ENCODE measurements around the gene HRH3.

The HRH3 gene

GRCh38 chr20:62215020-62215990 is 4.8 kb downstream of the HRH3 start:
- no peak for DNase-seq

DNA sequence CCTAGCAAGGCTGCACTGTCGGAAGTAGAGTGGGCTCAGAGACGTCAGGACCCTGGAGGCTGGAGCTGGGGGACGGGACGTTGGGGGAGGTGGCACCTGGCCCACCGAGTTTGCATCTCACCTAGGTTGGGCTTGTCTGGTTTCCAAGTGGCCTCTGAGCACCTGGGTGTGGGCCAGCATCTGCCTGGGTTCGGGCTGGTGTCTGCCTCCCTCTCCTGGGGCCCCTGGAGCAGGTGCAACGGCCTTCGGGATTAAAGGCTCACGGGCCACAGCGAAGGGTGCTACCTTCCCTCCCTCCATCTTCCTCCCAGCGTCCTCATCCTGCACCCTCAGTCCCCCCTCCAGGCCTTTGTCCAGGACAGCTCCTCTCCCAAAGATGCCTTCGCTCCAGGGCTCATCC is 6.0 kb downstream of the HRH3 start:
- no peak for DNase-seq

- DNase-seq = no peak
Measured at GRCh38 chr20:62212299-62212698, 7.8 kb downstream of the HRH3 start.

GRCh38 chr20:62211769-62212288 is 8.2 kb downstream of the HRH3 start:
- no peak for DNase-seq

DNA sequence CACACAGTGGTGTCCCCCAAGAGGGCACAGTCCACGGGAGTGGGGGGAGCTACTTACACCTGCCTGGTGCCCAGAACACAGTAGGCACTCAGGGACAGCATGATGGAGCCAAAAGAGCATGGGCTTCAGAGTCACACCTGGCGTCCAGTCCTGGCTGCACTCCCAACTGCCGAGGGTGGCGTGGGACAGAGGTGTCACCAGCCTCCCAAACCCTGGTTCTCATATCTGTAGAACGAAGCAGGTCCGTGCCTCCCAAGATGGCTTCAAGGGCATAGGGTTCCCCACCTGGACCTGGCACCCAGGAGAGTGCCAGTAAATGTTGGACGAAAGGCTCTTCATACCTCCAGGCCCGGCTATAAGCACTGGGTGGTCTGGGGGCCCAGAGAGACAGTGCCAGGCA is 8.9 kb downstream of the HRH3 start:
- no peak for DNase-seq

GRCh38 chr20:62210496-62210855 is 9.6 kb downstream of the HRH3 start:
- no peak for DNase-seq

- no peak for DNase-seq
Measured at GRCh38 chr20:62209850-62210495, 10.1 kb downstream of the HRH3 start.

DNA sequence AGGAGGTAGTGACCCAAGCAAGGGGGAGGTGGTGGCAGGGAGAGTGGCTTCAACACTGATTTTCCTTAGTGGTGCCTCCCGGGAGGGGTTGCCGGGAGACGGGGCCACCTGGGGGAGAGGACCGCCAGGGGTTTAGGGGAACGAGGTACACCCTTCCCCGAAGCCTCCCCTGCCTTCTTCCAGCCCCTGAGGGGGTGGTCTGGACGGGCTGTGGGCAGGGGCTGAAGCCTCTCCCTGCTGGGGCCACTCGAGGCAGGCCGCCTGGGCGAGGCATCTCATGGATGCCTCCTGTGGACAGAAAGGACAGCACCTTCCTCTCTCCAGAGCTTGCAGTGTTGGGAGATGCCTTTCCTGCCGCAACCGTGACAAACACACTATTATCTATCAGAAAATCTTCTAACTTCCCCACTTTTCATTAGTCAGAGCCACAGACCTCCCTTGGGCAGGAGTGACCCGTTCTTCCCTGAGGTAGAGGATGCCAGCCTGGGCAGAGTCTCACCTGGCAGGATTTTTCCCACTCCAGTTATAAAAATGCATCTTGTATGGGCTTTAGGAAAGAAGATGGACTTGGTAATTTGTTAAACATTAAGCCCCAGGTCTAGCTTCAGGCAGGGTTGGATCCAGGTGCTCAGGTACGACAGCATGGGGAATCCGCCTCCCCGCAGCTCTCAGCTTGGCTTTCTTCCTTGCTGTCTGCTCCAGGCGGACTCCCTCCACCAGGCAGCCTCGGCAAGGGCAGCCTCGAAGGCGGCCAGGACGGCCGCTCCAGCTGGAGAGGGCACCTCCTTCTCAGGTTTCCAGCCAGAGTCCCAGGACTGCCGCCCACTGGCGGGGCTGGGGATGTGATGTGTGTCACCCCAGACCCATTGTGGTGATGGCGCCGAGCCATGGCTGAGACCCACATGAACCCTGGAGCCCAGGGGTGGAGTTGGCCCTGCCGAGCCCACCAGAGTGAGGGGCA is 11.0 kb downstream of the HRH3 start:
- DNase-seq = no peak

DNA sequence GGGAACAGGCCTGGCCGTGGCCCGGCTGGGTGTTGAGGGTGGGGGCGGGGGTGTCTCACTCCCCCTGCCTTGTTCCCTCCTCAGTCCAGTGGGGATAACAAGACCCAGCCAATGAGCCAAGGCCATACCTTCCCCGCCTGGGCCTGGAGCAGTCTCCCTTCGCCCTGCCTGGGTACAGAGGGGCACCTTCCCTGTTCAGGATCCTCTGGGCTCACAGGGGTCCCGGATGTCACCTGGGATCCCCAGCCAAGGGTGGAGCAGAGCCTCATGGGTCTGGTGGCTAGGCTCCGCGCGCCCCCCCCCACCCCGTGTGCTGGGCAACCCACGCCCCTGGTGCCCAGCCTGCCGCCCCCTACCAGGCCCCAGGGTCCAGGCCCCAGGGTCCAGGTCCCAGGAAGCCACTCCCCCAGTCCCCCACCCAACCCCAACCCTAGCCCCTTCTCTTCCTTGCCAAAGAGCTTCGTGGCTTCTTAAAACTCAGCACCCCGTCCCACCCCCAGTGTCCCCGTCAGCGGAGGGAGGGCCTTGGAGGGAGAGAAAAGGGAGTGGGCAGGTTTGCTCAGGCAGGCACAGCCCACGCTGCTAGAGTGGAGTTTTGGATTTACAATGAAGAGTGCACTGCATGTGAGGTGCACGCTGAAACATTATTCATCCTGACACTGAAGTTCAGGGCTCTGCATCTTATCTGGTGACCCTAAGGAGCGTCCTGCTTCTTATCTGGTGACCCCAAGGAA is 11.8 kb downstream of the HRH3 start:
- DNase-seq = no peak

DNA sequence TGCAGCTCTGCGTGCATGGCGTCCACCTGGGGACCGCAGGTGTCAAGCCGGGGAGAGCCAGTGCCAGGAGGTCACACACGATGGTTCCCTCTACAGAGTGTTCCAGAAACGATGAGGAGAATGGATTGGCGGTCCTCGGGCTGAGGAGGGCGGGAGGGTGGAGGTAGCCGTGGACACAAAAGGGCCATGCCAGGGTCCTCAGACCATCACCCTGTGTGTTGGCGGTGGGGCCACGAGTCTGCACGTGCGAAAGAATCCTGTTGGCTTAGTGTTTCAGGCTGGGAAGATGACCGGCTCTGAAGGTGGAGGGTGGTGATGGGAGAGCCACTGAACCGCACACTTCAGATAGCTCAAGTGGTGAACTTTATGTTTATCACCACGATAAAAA is 13.7 kb downstream of the HRH3 start:
- no peak for DNase-seq

DNA sequence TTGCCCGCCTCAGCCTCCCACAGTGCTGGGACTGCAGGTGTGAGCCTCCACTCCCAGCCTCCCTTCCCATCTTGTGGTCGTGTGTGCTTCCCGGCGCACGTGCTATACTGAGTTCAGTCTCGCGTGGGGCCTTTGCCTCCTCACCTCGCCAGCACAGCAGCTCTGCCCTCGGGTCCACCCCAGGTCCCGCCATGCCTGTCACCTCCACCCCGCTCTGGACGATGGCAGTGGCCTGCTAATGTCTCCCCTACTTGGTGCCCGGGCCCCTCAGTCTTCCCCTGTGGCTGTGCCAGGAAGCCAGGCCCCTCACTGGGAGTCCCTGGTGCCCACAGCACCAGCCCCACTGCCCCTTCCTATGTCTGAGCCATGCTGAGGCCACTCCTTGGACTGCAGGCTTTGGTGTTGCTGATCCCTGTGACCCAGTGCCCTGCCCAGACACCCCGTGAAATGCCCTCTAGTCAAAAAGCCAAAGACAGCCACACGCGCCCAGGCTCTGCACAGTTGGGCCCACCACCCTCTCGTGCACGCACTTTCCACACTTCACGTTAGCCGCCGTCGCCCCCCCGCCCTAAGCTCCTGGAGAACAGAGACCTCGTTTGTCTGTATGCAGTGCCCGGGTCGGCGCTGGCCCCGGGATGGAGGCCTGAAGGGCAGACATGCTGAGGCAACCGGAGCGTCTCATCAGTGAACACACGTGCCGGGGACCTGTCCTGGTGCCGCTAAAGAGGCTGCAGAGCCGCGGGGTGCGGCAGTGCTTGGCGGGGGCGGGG is 14.3 kb downstream of the HRH3 start:
- no peak for DNase-seq

DNA sequence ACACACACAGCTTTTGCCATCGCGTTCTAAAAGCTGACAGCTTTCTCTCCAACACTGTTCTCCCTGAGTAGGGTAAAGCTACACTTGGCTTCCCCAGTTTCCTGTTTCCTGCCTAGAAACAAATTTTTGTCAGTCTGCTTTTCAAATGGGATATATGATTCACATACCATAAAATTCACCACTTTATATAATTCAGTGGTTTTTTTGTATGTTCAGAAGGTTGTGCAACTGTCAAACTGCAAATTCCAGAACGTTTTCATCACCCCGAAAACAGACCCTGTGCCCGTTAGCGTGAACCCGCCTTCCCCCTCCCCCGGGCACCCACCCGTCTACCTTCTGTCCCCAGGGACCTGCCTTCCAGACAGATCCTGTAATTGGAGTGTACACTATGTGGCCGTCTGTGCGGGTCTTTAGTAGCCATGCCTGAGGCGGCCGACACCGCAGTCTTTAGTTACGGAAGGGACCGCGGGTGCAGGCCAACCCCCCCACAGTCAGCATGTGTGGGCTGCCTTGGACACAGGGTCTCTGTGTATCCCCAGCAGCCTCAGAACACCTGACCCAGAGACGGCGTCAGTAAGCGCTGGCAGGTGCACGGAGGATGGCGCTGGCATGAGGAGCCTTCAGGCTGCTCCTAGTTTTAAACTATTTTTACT is 16.6 kb downstream of the HRH3 start:
- no peak for DNase-seq

DNA sequence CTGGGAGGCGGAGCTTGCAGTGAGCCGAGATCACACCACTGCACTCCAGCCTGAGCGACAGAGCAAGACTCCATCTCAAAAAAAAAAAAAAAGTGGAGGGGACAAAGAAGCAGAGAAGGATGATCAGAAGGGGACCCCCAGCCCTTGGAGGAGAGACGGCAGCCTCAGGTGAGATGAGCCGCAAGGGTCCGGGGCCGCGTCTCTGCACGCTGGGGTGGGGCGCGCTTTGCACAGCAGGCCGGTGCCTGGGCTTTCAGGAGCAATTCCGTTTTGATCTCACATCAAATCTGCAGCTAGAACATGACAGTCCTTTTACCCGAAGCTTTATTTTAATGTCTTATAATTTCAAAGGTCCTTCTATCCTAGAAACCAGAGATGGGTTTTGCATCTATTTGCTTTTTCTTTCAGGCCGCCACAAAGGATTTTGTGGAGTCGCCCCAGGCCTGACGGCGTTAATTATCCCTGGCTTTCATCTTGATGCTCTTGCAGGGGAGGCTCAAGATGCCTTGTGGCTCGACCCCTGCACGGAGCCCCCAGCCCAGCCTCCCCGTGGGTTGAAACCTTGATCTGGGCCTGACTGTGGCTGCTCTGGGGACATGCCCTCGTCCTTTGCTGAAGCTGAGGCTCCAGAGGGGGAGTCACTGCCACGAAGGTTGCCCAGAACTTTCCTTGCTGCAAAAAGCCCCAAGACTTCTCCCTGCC is 17.3 kb downstream of the HRH3 start:
- no peak for DNase-seq

DNA sequence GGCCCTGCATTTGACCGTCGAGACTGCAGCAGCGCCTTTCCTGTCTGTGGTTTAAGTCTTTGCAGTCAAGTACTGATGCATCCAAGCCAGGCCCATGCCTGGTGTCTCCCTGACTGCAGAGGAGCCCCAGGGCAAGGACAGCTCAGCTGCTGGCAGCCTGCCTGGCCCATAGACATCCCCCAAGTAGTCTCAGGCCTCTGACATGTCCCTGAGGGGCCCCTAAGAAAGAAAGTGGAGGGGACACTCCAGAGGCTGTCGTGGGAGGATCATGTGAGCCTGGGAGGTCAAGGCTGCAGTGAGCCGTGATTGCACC is 18.0 kb downstream of the HRH3 start:
- no peak for DNase-seq

DNA sequence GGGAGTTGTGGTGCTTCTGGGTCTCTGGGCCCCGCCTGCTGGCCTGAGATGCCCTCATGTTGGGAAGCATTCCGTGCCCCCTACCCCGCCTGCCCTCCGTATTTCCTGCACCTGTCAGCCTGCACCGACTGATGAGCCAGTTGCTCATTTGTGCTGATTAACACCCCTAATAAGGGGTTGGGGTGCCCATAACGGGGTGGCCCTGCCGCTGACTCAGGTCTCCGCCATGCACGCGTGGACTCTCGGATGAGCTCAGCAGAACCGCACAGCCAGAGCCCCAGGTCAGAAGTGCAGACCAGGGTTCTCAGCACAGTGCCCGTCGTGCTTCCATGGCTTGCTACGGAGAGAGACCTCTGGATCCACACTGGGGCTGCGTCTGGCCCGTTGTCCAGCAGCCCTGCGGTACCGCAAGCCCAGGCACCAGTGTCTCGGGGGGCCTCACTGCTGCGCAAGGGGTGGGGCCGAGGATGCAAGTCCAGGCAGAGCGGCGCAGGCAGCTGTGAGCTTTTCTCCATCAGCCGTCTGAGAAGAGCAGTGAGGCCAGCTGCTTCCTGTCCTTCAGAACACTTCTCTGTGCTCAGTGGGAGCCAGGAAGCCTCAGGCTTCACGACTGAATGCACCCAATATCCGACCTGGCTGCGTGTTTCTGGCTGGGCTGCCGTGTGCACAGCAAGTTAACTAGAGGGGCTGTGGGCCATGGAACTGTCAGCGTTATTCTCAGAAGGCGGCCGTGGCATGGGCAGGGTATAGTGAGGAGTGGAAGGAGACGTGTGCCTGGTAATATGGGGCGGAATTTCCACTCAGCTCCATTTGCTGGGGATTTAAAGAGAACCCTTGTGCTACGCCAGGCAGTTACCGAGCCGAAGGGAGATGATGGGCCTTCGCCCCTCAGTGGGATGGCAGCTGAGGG is 18.6 kb downstream of the HRH3 start:
- DNase-seq = no peak

GRCh38 chr20:62200491-62201172 is 19.4 kb downstream of the HRH3 start:
- DNase-seq = no peak

DNA sequence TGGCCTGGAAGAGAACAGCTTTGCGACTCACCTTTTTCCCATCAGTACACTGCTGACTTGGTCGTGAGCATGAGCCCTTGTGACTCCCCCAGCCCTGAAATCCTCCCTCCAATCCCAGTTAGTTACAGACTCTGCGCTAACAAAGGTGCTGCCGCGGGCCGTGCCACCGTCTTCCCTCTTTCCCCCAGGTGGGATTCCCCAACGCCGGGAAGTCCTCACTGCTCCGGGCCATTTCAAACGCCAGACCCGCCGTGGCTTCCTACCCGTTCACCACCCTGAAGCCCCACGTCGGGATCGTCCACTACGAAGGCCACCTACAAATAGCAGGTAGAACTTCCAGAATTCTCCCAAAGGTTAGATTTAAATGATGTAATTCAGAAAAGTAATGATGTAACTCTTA is 21.1 kb downstream of the HRH3 start:
- DNase-seq = no peak

DNA sequence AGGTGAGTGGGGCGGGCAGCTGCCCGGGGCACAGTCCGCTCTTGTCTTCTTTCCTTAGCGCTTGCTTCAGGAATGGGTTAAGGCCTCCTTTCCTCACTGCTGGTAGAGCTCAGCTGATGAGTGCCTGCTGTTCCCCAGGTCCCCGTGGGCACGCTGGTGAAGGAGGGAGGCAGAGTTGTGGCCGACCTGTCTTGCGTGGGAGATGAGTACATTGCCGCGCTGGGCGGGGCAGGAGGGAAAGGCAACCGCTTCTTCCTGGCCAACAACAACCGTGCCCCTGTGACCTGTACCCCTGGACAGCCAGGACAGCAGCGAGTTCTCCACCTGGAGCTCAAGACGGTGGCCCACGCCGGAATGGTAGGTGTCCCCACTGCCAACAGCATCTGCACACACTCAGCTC is 21.6 kb downstream of the HRH3 start:
- no peak for DNase-seq

- DNase-seq = no peak
Measured at GRCh38 chr20:62197801-62198200, 22.3 kb downstream of the HRH3 start.

Measured in central memory CD4-positive, alpha-beta T cell (primary cell).